ENCODE results near the gene THEM4. TPM values are rescaled to one million over a fixed set of nuclear protein-coding genes. Genes with fewer than 3 reads are reported as not detected.

Gene THEM4
- total RNA-seq, 1 donor from 2014 or later: 16.6 TPM

- intact Hi-C loops (cut with micrococcal nuclease): no loop called here
- peak; percentile 40 for ATAC-seq
- peak; percentile 71 for DNase-seq
Observed at GRCh38 chr1:151828921-151829320, 80.4 kb downstream of the THEM4 start.

GRCh38 chr1:151827853-151828252 lies 81.5 kb downstream of the THEM4 start:
- intact Hi-C loops (cut with micrococcal nuclease): no loop called here

GRCh38 chr1:151825751-151826660 lies 83.3 kb downstream of the THEM4 start:
- ATAC-seq (peak; percentile 35), DNase-seq (no peak)
- intact Hi-C loops (cut with micrococcal nuclease): no loop called here

More at GRCh38 chr1:151827853-151828252, 81.5 kb downstream of the THEM4 start:
- DNase-seq (no peak), ATAC-seq (no peak)

GRCh38 chr1:151825204-151825603 lies 84.1 kb downstream of the THEM4 start:
- DNase-seq (no peak), ATAC-seq (no peak)
- intact Hi-C loops (cut with micrococcal nuclease): no loop called here

Other genes with a start within 250 kb of the THEM4 start
- not detected for gene CELF3, start 192.7 kb downstream of the THEM4 start, total RNA-seq
- gene RIIAD1, start 188.0 kb downstream of the THEM4 start, total RNA-seq: 4.4 TPM
- 42.7 TPM for gene MRPL9, start 146.0 kb downstream of the THEM4 start, total RNA-seq
- gene TDRKH, start 119.0 kb downstream of the THEM4 start, total RNA-seq: 5.5 TPM
- gene LINGO4, start 104.1 kb downstream of the THEM4 start, total RNA-seq: 0.67 TPM
- 13.0 TPM for gene RORC, start 77.7 kb downstream of the THEM4 start, total RNA-seq
- gene C2CD4D, start 69.7 kb downstream of the THEM4 start, total RNA-seq: not detected
- gene THEM5, start 55.8 kb downstream of the THEM4 start, total RNA-seq: not detected
- gene S100A10, start 84.3 kb upstream of the THEM4 start, total RNA-seq: 201 TPM
- 65.8 TPM for gene S100A11, start 127.5 kb upstream of the THEM4 start, total RNA-seq
- gene TCHHL1, start 179.6 kb upstream of the THEM4 start, total RNA-seq: not detected
- gene TCHH, start 205.9 kb upstream of the THEM4 start, total RNA-seq: 0.02 TPM
- not detected for gene RPTN, start 249.7 kb upstream of the THEM4 start, total RNA-seq

Data from left ventricle myocardium superior (tissue), 1 donor.